Astrocyte of the hippocampus (primary cell): ENCODE data around the gene ATRX.
"Not testable (repeated sequence)": the region's sequence is repeated elsewhere in the genome, so short reads cannot be mapped to it uniquely, and the experiment has no call there.

Source experiments
- DNase-seq: peaks from one replicate; pipeline ENCODE4 v3.0.0; 2011; ENCODE audit warnings: low read depth, low spot score

The ATRX gene

GRCh38 chrX:77731821-77732419, 54.1 kb downstream of the ATRX start:
- DNase-seq: no peak

DNA sequence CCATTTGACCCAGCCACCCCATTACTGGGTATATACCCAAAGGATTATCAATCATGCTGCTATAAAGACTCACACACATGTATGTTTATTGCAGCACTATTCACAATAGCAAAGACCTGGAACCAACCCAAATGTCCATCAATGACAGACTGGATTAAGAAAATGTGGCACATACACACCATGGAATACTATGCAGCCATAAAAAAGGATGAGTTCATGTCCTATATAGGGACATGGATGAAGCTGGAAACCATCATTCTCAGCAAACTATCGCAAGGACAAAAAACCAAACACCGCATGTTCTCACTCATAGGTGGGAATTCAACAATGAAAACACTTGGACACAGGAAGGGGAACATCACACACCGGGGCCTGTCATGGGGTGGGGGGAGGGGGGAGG, 59.9 kb downstream of the ATRX start:
- DNase-seq: not testable (repeated sequence)

- no peak for DNase-seq
Observed at GRCh38 chrX:77723681-77724080, 62.3 kb downstream of the ATRX start.

DNA sequence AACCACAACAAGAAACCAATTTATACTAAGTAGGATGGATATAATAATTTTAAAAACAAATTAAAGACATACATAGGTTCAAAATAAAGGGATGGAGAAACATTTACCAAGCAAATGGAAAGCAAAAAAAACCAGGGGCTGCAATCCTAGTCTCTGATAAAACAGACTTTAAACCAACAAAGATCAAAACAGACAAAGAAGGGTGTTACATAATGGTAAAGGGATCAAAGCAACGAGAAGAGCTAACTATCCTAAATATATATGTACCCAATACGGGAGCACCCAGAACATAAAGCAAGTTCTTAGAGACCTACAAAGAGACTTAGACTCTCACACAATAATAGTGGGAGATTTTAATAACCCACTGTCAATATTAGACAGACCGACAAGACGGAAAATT, 66.6 kb downstream of the ATRX start:
- no peak for DNase-seq

- DNase-seq: no peak
Observed at GRCh38 chrX:77704881-77705280, 81.1 kb downstream of the ATRX start.

DNA sequence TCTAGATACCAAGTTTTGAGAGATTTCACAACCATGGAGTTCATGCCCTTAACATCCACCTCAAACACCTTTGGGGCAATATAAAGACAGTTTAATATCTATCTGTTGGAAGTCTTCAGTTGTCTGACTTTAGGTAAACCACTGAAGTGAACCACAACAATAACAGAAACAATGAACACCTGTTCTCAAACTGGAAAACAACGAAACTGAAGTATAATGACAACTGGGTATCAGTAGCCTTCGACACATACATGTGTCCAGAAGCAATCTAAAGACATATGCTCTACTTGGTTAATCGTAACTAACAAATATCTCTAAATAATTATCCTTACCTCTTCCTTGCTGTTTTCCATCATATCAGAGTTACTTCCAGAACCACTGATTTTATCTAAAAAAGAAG, 87.8 kb downstream of the ATRX start:
- no peak for DNase-seq

DNA sequence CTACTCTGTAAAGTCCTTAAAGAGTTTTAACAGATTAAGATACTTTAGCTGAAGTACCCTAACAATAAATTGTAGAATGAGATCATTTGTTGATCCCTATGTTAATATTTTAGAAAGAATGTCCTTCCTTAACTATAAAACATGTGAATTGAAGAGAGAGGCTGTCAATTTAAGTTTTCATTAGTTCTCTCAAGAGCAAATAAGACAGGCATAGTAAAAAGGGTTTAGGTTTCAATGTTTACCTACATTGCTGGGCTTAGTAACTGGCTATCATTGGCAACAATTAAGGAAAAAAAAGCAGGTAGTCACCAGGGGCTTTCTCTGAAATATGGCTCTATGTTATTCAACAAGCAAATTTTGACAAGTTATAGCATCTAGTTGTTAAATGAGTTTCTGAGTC, 91.5 kb downstream of the ATRX start:
- DNase-seq: no peak

DNA sequence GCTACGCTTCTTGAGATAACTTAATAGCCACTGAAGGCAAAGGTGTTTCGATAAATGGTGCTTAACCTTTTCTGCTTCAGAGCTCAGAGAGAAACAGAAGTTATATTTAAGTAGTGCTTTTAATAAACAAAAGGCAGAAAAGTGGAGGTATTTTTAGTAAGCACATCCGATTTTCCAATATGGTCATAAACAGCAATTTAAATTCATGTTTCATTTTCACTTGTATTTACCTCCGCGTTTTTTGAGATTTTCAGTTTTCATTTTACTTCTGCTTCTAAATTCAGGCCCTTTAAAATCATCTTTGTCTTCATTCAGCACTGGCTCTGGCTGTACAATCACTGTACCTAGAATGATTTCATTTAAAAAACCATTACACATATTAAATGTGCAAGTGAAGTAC, 92.4 kb downstream of the ATRX start:
- no peak for DNase-seq

GRCh38 chrX:77691916-77692315, 94.1 kb downstream of the ATRX start:
- DNase-seq: no peak

DNA sequence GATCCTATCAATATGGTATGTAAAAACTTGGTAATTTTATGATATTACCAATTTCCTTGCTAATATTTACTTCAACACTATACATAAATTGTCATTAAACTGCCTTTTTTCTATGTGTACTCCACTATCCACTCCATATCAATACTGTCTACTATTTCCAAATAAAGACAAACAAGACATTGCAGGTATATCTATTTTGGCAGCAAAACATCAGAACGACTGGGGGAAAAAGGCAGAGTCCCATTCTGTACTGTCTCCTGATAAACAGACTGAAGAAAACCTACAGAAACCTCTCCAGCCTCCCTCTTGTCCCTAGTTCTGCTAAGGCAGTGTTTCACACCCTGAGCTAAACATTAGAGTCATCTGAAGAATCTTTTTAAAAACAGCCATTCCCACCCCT, 96.6 kb downstream of the ATRX start:
- DNase-seq: no peak

- not testable (repeated sequence) for DNase-seq
Observed at GRCh38 chrX:77685683-77686082, 100.3 kb downstream of the ATRX start.

GRCh38 chrX:77679144-77679543, 106.9 kb downstream of the ATRX start:
- DNase-seq: no peak

GRCh38 chrX:77675986-77676385, 110.0 kb downstream of the ATRX start:
- DNase-seq: no peak

DNA sequence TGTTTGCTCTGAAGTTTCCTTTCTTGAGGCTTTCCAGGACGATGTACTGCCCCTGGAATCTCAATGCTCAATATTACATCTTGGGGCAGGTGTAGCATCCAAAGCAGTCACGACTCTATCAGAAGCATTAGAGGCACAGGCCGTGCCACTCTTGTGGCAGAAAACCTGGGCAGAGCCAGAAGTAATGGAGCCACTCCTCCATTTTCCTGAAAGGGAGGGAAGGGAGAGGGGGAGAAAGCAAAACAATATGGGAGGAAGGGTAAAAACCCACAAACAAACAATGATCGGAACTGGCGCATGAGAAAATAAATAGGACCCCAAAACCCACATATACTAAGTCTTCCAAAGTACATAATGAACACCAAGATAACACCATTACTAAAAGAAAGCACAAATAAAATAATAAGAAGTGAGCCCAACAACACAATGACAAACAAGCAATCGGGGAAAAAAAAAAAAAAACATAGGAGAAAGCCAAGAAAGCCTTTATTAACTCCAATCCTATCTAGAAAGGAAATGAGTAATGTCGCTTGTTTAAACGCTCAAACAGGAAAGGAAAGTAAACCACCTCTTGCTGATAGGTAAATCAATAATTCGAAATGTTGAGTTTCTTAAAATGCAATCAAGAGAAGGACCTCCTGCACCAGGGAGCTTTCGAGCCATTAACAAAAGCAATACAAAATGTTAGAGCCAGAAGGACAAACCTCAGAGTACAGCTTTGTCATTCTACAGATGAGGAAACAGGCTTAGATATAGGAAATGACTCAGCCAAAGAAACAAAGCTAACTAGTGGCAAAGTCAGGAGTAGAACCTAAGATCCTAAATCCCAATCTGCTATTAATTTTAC, 117.4 kb downstream of the ATRX start:
- peak; percentile 30 for DNase-seq

DNA sequence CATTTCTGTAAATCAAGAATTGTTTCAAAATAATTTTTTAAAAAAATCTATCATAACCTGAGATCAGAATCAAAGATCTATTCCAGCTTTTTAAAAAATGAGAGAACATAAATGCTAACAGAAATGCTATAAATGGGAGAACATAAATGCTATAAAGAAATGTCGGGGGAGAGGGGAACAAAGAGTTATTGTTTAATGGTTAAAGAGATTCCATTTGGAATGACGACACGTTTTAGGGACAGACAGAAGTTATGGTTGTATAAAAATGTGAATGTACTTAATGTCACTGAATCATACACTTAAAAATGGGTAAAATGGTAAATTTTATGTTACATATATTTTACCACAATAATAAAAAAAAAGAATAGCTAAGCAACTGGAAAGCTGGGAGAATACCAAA, 127.1 kb downstream of the ATRX start:
- DNase-seq: no peak

DNA sequence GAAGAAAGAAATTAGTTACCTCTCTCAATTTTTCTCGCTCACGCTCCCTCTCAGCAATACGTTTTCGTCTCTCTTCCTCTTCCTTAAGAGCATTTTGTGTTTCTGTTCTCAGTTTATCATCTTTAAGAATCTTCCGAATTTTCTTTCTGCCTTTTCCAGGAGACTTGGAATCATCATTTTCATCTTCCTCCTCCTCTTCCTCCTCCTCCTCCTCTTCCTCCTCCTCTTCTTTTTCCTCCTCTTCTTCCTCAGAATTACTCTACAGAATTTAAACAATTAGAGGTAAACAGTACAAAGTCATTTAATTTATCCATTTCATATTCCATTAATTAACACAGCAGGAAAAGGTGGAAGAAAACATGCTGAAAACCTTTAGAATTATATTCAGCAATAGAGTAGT, 133.9 kb downstream of the ATRX start:
- DNase-seq: no peak

- no peak for DNase-seq
Observed at GRCh38 chrX:77640702-77641101, 145.3 kb downstream of the ATRX start.

DNA sequence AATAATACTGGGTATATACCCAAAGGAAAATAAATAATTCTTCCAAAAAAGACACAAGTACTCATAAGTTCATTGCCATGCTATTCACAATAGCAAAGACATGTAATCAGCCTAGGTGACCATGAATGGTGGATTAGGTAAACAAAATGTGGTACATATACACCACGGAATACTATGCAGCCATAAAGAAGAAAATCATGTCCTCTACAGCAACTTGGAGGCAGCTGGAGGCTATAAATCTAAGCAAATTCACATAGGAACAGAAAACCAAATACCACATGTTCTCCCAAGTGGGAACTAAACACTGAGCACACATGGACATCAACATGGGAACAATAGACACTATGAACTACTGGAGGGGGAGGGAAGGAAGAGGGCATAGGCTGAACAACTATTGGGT, 146.2 kb downstream of the ATRX start:
- DNase-seq: no peak

GRCh38 chrX:77638397-77638796, 147.6 kb downstream of the ATRX start:
- DNase-seq: no peak

DNA sequence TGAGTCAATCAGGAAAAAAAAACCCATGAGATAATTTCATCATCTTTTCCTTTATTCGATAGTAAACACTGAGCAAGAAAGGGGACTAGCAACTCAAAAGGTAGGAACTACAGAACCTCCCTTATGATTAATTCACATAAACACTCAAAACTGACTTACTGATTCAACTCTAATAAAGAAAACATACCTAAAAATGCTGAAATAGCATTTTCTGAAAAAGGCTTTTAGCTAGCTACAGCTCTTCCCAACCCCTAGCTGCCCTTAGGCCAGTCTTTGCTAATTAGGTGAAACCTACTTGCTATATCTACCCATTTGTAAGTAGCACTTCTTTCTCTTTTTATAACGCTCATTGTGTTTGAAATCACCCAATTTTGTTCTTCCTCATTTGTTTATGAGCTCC, 150.6 kb downstream of the ATRX start:
- no peak for DNase-seq

- no peak for DNase-seq
Observed at GRCh38 chrX:77628294-77629025, 157.6 kb downstream of the ATRX start.

DNA sequence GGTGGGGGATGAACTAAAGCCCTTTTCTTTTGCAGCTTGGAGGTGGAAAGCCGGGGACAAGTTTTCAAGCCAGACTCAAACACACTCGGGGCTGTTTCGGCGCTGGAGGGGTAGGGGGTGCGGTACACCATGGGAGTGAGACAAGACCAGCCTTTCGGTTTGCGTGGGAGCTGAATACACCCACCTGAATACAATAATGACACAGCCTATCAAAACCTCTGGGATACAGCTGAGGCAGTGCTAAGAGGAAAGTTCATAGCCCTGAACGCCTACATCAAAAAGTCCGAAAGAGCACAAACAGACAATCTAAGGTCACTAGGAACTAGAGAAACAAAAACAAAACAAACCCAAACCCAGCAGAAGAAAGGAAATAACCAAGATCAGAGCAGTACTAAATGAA, 163.3 kb downstream of the ATRX start:
- DNase-seq: no peak

GRCh38 chrX:77622233-77622632, 163.8 kb downstream of the ATRX start:
- no peak for DNase-seq
